Naive thymus-derived CD4-positive, alpha-beta T cell (primary cell): ENCODE results near the gene CDC14C. TPM values are rescaled to one million over a fixed set of nuclear protein-coding genes. Genes with fewer than 3 reads are reported as not detected.

ENCODE experiments used
- ATAC-seq: fragments of 150-1000 bp; cut with Tn5 transposase; 2 replicates; pipeline ENCODE4 v1.10.0; 2021; ENCODE audit warnings: mild to moderate bottlenecking, moderate library complexity
- CTCF ChIA-PET: fragments of 350-600 bp; sonication (Branson Sonifier 250); formaldehyde crosslinking; loops from one replicate; lab custom pipeline; 2021; ENCODE audit warnings: antibody characterized with exemption; lab: Charles Lee
- POLR2A ChIA-PET: fragments of 350-600 bp; sonication (Branson Sonifier 250); formaldehyde crosslinking; loops from one replicate; lab custom pipeline; 2021; ENCODE audit warnings: antibody characterized with exemption, inconsistent platforms; lab: Charles Lee
- DNase-seq, 9 donors: peaks; one replicate each; pipeline versions ENCODE4 v3.0.0 to v3.0.0-alpha.2; 2020 to 2022; ENCODE audit warnings: mixed read lengths in 1 of 9
- H3K27ac ChIP-seq: one replicate; pipeline ENCODE4 v1.7.0; 2013; ENCODE audit warnings: mild to moderate bottlenecking, low read depth, low read length, moderate library complexity
- H3K27me3 ChIP-seq, 2 donors: one replicate each; pipeline ENCODE4 v1.7.0; 2013; ENCODE audit warnings: low read length in 2 of 2, mild to moderate bottlenecking in 2 of 2, moderate library complexity in 2 of 2; ENCODE audit not compliant: control insufficient read depth in 2 of 2, insufficient read depth in 2 of 2
- H3K36me3 ChIP-seq, 3 experiments: 1 replicate in 2 of 3; 2 replicates in 1 of 3; pipeline ENCODE4 v1.7.0; 2013; ENCODE audit warnings: low read length in 3 of 3, mild to moderate bottlenecking in 3 of 3, moderate library complexity in 1 of 3; ENCODE audit not compliant: insufficient read depth in 3 of 3, control insufficient read depth in 2 of 3
- H3K4me1 ChIP-seq, 2 donors: one replicate each; pipeline ENCODE4 v1.7.0; 2013; ENCODE audit warnings: low read length in 2 of 2, mild to moderate bottlenecking in 2 of 2, moderate library complexity in 1 of 2; ENCODE audit not compliant: control insufficient read depth in 2 of 2, insufficient read depth in 2 of 2
- H3K4me3 ChIP-seq: 2 replicates; pipeline ENCODE4 v1.7.0; 2013; ENCODE audit warnings: mild to moderate bottlenecking, low read length
- H3K9me3 ChIP-seq, 3 experiments: 1 replicate in 2 of 3; 2 replicates in 1 of 3; pipeline ENCODE4 v1.7.0; 2013; ENCODE audit warnings: low read length in 3 of 3; ENCODE audit not compliant: control insufficient read depth in 2 of 3
- H3K27ac Mint-ChIP-seq, 9 donors: one replicate each; pipeline ENCODE4 v1.8.0; 2020 to 2022; ENCODE audit warnings: mixed read lengths in 9 of 9, mild to moderate bottlenecking in 8 of 9, moderate library complexity in 5 of 9, inconsistent platforms in 2 of 9
- H3K27me3 Mint-ChIP-seq, 5 donors: one replicate each; pipeline ENCODE4 v1.8.0; 2021 to 2022; ENCODE audit warnings: mixed read lengths in 5 of 5, mild to moderate bottlenecking in 1 of 5
- H3K36me3 Mint-ChIP-seq, 5 donors: one replicate each; pipeline ENCODE4 v1.8.0; 2020 to 2022; ENCODE audit warnings: mixed read lengths in 5 of 5, mild to moderate bottlenecking in 3 of 5, inconsistent platforms in 1 of 5
- H3K4me1 Mint-ChIP-seq, 7 donors: one replicate each; pipeline ENCODE4 v1.8.0; 2020 to 2022; ENCODE audit warnings: mixed read lengths in 7 of 7, mild to moderate bottlenecking in 3 of 7, inconsistent platforms in 1 of 7
- H3K4me3 Mint-ChIP-seq, 10 donors: one replicate each; pipeline ENCODE4 v1.8.0; 2020 to 2022; ENCODE audit warnings: mild to moderate bottlenecking in 10 of 10, mixed read lengths in 10 of 10, moderate library complexity in 6 of 10, inconsistent platforms in 2 of 10
- H3K9me3 Mint-ChIP-seq, 11 donors: one replicate each; pipeline ENCODE4 v1.8.0; 2020 to 2022; ENCODE audit warnings: mixed read lengths in 11 of 11, mild to moderate bottlenecking in 4 of 11, inconsistent platforms in 1 of 11, moderate library complexity in 1 of 11
- intact Hi-C, 2 donors: fragments of 100-400 bp; cut with micrococcal nuclease; formaldehyde crosslinking; loops; one replicate each; pipeline ENCODE4 v1.15.1; 2023
- polyA plus RNA-seq, 2 donors: library from polyadenylated mRNA; unstranded; fragments of 300-500 nt; fragmentation: Illumina TruSeq; gene quantifications; one replicate each; pipeline ENCODE4 v1.2.3, GENCODE V29; 2021
- total RNA-seq, 6 experiments: library from RNA in 5 of 6; stranded (reverse) in 5 of 6; gene quantifications; 1 replicate in 5 of 6; 2 replicates in 1 of 6; pipeline ENCODE4 v1.2.3 and lab custom pipeline; 2021 to 2026

Gene CDC14C
- not detected for total RNA-seq
- polyA plus RNA-seq = not detected
- total RNA-seq (lab: John Stamatoyannopoulos, UW) = not detected

- no peaks in the 10 kb centered on the region for H3K4me1 Mint-ChIP-seq
- ChIA-PET POLR2A (no interaction called here), CTCF (no interaction called here)
- H3K4me3 ChIP-seq = no peak within 1 kb of the TSS
- H3K36me3 ChIP-seq = no peaks in the 10 kb centered on the region
- DNase-seq (no peak), ATAC-seq (no peak)
- no peak within 1 kb of the TSS for H3K27ac ChIP-seq
- H3K4me3 Mint-ChIP-seq = no peak within 1 kb of the TSS
- no peaks in the 10 kb centered on the region for H3K4me1 ChIP-seq
- H3K27me3 Mint-ChIP-seq = no peaks in the 10 kb centered on the region
- peaks cover 0 to 5% (median 1%) of the 10 kb centered on the region in 11 donors for H3K9me3 Mint-ChIP-seq
- H3K27me3 ChIP-seq = no peaks in the 10 kb centered on the region
- no peaks in the 10 kb centered on the region for H3K36me3 Mint-ChIP-seq
- no peak within 1 kb of the TSS for H3K27ac Mint-ChIP-seq
- no peaks in the 10 kb centered on the region for H3K9me3 ChIP-seq
- intact Hi-C loops = no loop called here
These were observed at the start of gene CDC14C for GRCh38 chr7:48924433-48924832. TSS of gene CDC14C (plus strand) at chr7:48924547. CDS start at chr7:48924673, 126 bp downstream.

DNA sequence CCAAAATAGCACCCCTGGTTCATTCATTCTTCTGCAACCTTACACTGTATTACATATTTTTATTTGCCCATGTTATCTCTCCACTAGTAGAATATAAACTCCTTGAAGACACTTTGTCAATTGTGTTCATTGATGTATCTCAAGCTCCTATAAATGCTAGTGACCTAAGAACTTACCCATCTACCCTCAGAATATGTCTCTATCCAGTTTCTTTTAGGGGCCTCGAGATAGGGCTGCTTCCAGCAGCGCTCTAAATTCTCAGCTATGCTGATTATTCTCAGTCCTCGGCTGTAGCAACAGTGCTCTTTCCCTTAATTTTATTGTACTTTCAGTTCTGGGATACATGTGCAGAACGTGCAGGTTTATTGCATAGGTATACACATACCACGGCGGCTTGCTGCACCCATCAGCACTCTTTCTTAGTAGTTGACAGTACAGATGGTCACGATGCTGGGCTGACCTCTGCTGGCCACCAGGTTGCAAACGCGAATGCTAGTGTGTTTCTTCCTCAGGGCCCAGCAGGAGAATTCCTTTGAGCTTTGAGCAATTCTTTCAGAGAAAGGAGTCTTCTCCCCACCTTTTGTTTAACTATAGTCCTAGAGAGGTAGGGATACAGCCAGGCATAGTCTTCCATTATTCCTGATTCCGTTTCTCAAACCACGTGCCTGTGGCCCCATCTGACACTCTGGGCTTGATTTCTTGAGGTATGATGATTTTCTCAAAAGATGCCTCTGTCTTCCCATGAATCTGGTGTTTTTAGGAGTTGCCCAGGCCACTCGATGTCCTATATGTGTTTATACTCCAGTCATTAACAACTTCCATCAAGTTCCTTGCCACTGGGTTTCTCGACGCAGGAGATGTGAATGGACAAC lies 49.1 kb upstream of the CDC14C start:
- CTCF ChIA-PET = no interaction called here
- H3K4me3 Mint-ChIP-seq = no peak overlapping the region
- Histone ChIP-seq H3K27me3 (no peaks in the 10 kb centered on the region), H3K9me3 (no peaks in the 10 kb centered on the region), H3K36me3 (no peaks in the 10 kb centered on the region), H3K4me1 (no peaks in the 10 kb centered on the region), H3K4me3 (no peak overlapping the region), H3K27ac (no peak overlapping the region)
- no peaks in the 10 kb centered on the region for H3K4me1 Mint-ChIP-seq
- ATAC-seq = no peak
- DNase-seq = no peak
- peaks cover 0 to 7% (median 0%) of the 10 kb centered on the region in 11 donors for H3K9me3 Mint-ChIP-seq
- H3K36me3 Mint-ChIP-seq = no peaks in the 10 kb centered on the region
- H3K27ac Mint-ChIP-seq = no peak overlapping the region
- H3K27me3 Mint-ChIP-seq = no peaks in the 10 kb centered on the region
- intact Hi-C loops = loop anchor here in 1 of 2 donors (10.0 kb wide), 1 partner anchor 930 kb away; the partner anchor contains the start of gene PKD1L1
- POLR2A ChIA-PET = no interaction called here

DNA sequence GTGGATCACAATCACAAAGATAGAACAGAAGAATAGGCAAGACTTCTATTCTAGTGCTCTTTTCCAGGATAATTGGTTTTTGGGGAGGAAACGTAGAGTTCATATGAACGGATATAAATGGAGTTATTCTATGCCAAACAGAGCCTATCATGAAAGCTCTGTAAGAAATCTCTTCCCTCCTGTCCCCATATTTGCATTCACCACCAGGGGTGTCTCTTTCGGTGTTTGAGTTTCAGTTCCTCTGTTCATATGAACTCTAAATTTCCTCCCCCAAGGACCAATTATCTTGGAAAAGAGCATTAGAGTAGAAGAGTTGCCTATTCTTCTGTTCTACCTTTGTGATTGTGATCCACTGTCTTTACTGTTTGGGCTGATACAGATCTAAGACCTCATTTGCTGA lies 48.3 kb upstream of the CDC14C start:
- ChIA-PET POLR2A (no interaction called here), CTCF (no interaction called here)
- H3K27me3 ChIP-seq = no peaks in the 10 kb centered on the region
- H3K27me3 Mint-ChIP-seq = no peaks in the 10 kb centered on the region
- peaks cover 0 to 5% (median 0%) of the 10 kb centered on the region in 11 donors for H3K9me3 Mint-ChIP-seq
- no peaks in the 10 kb centered on the region for H3K9me3 ChIP-seq
- H3K36me3 Mint-ChIP-seq = no peaks in the 10 kb centered on the region
- no peak overlapping the region for H3K4me3 Mint-ChIP-seq
- H3K4me1 Mint-ChIP-seq = no peaks in the 10 kb centered on the region
- no peak for ATAC-seq
- no peaks in the 10 kb centered on the region for H3K4me1 ChIP-seq
- intact Hi-C loops = loop anchor here in 1 of 2 donors (10.0 kb wide), 1 partner anchor 931 kb away; the partner anchor contains the start of gene PKD1L1
- no peak for DNase-seq
- H3K4me3 ChIP-seq = no peak overlapping the region
- no peaks in the 10 kb centered on the region for H3K36me3 ChIP-seq
- no peak overlapping the region for H3K27ac ChIP-seq
- no peak overlapping the region for H3K27ac Mint-ChIP-seq

GRCh38 chr7:48880851-48881250 lies 43.5 kb upstream of the CDC14C start:
- no peak for ATAC-seq
- H3K4me3 ChIP-seq = no peak overlapping the region
- no peaks in the 10 kb centered on the region for H3K9me3 ChIP-seq
- Mint-ChIP-seq H3K27ac (no peak overlapping the region), H3K4me3 (no peak overlapping the region), H3K36me3 (peaks cover 0 to 6% (median 0%) of the 10 kb centered on the region in 5 donors), H3K4me1 (no peaks in the 10 kb centered on the region), H3K27me3 (no peaks in the 10 kb centered on the region), H3K9me3 (peaks cover 0 to 14% (median 5%) of the 10 kb centered on the region in 11 donors)
- POLR2A ChIA-PET = no interaction called here
- no peaks in the 10 kb centered on the region for H3K36me3 ChIP-seq
- DNase-seq = no peak
- CTCF ChIA-PET = no interaction called here
- intact Hi-C loops = no loop called here
- H3K27me3 ChIP-seq = no peaks in the 10 kb centered on the region
- H3K27ac ChIP-seq = no peak overlapping the region
- H3K4me1 ChIP-seq = no peaks in the 10 kb centered on the region

DNA sequence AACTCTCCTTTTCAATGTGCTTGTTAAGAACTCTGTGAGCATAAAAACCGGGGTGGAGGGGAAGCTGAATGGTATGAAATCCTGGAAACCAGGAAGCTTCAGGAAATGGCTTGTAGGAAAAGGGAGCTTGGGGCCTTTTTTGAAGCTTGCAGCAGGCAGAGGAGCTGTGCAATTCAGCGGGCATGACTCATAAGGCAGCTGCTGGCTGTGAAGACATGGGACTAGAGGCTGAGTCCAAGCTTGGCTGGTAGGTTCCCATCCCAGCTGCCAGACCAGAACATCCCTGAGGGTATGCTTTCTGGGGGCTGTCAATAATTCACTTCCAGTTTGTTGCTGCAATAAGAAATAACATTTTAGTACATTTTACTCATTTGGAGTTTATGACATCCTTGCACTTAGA lies 36.8 kb upstream of the CDC14C start:
- DNase-seq = no peak
- H3K27ac ChIP-seq = no peak overlapping the region
- no peak overlapping the region for H3K4me3 ChIP-seq
- no peaks in the 10 kb centered on the region for H3K4me1 ChIP-seq
- Mint-ChIP-seq H3K9me3 (peaks cover 0 to 42% (median 14%) of the 10 kb centered on the region in 11 donors), H3K4me1 (no peaks in the 10 kb centered on the region), H3K27me3 (no peaks in the 10 kb centered on the region), H3K27ac (no peak overlapping the region), H3K4me3 (no peak overlapping the region), H3K36me3 (peaks cover 0 to 6% (median 0%) of the 10 kb centered on the region in 5 donors)
- no peaks in the 10 kb centered on the region for H3K36me3 ChIP-seq
- POLR2A ChIA-PET = no interaction called here
- intact Hi-C loops = no loop called here
- no peaks in the 10 kb centered on the region for H3K27me3 ChIP-seq
- CTCF ChIA-PET = no interaction called here
- no peak for ATAC-seq
- no peaks in the 10 kb centered on the region for H3K9me3 ChIP-seq

DNA sequence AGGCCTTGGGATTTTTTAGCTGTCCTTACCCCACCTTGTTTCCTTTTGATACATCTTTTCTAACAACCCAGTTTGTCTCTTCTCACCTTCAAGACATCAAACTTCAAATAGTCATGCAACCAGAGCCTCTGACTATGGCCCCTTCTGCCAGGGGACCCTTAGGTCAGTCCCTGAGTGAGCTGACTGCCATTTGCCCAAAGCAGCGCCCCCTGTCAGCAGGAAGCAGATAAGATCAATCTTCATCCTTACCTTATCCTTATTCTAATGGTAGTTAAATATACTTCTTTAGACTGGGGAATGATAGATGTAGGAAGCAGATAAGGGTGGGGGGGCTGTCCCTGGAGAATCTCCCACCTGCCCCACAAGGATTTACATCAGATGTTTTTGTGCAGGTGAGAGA lies 29.8 kb upstream of the CDC14C start:
- H3K4me1 ChIP-seq = no peaks in the 10 kb centered on the region
- Mint-ChIP-seq H3K4me3 (no peak overlapping the region), H3K9me3 (peaks cover 0 to 52% (median 7%) of the 10 kb centered on the region in 11 donors), H3K27ac (no peak overlapping the region), H3K4me1 (no peaks in the 10 kb centered on the region), H3K27me3 (no peaks in the 10 kb centered on the region), H3K36me3 (peaks cover 0 to 10% (median 0%) of the 10 kb centered on the region in 5 donors)
- intact Hi-C loops = no loop called here
- DNase-seq (no peak), ATAC-seq (no peak)
- H3K27ac ChIP-seq = no peak overlapping the region
- H3K9me3 ChIP-seq = no peaks in the 10 kb centered on the region
- no peak overlapping the region for H3K4me3 ChIP-seq
- CTCF ChIA-PET = no interaction called here
- POLR2A ChIA-PET = no interaction called here
- no peaks in the 10 kb centered on the region for H3K36me3 ChIP-seq
- no peaks in the 10 kb centered on the region for H3K27me3 ChIP-seq

- no peak overlapping the region for H3K27ac ChIP-seq
- no peak for DNase-seq
- no peak for ATAC-seq
- Mint-ChIP-seq H3K27me3 (no peaks in the 10 kb centered on the region), H3K36me3 (no peaks in the 10 kb centered on the region), H3K4me3 (no peak overlapping the region), H3K9me3 (peaks cover 0 to 20% (median 3%) of the 10 kb centered on the region in 11 donors), H3K27ac (no peak overlapping the region), H3K4me1 (no peaks in the 10 kb centered on the region)
- H3K27me3 ChIP-seq = no peaks in the 10 kb centered on the region
- CTCF ChIA-PET = no interaction called here
- POLR2A ChIA-PET = no interaction called here
- no peaks in the 10 kb centered on the region for H3K36me3 ChIP-seq
- no peaks in the 10 kb centered on the region for H3K9me3 ChIP-seq
- no peaks in the 10 kb centered on the region for H3K4me1 ChIP-seq
- intact Hi-C loops = no loop called here
- H3K4me3 ChIP-seq = no peak overlapping the region
These were observed 24.4 kb upstream of the CDC14C start for GRCh38 chr7:48899932-48900331.
